Rectal smooth muscle tissue (tissue), 1 donor: Measurements from ENCODE around the gene TMEM164.

ENCODE experiments used
- H3K27ac ChIP-seq: one replicate; pipeline ENCODE4 v1.7.0; 2013; ENCODE audit warnings: low read depth, low read length, inconsistent platforms
- H3K27me3 ChIP-seq: one replicate; pipeline ENCODE4 v1.7.0; 2013; ENCODE audit warnings: low read length; ENCODE audit not compliant: control insufficient read depth, insufficient read depth
- H3K36me3 ChIP-seq: one replicate; pipeline ENCODE4 v1.7.0; 2013; ENCODE audit warnings: low read length; ENCODE audit not compliant: control insufficient read depth, insufficient read depth
- H3K4me1 ChIP-seq: one replicate; pipeline ENCODE4 v1.7.0; 2013; ENCODE audit warnings: low read length; ENCODE audit not compliant: control insufficient read depth, insufficient read depth
- H3K4me3 ChIP-seq: one replicate; pipeline ENCODE4 v1.7.0; 2013; ENCODE audit warnings: low read length
- H3K9ac ChIP-seq: one replicate; pipeline ENCODE4 v1.7.0; 2013; ENCODE audit warnings: low read length

The TMEM164 gene

GRCh38 chrX:110049096-110049495, 46.2 kb downstream of the TMEM164 start:
- H3K27ac ChIP-seq, result no peak overlapping the region
- H3K9ac ChIP-seq, result no peak overlapping the region
- no peaks in the 10 kb centered on the region for H3K36me3 ChIP-seq
- H3K4me3 ChIP-seq, result no peak overlapping the region
- H3K4me1 ChIP-seq, result no peaks in the 10 kb centered on the region
- H3K27me3 ChIP-seq, result no peaks in the 10 kb centered on the region

- H3K4me1 ChIP-seq, result no peaks in the 10 kb centered on the region
- no peak overlapping the region for H3K27ac ChIP-seq
- no peaks in the 10 kb centered on the region for H3K27me3 ChIP-seq
- H3K4me3 ChIP-seq, result no peak overlapping the region
- no peak overlapping the region for H3K9ac ChIP-seq
- no peaks in the 10 kb centered on the region for H3K36me3 ChIP-seq
Observed at GRCh38 chrX:110050386-110050785, 47.5 kb downstream of the TMEM164 start.

GRCh38 chrX:110050901-110051300, 48.0 kb downstream of the TMEM164 start:
- no peaks in the 10 kb centered on the region for H3K27me3 ChIP-seq
- no peaks in the 10 kb centered on the region for H3K4me1 ChIP-seq
- no peak overlapping the region for H3K4me3 ChIP-seq
- no peak overlapping the region for H3K27ac ChIP-seq
- no peaks in the 10 kb centered on the region for H3K36me3 ChIP-seq
- H3K9ac ChIP-seq, result no peak overlapping the region

GRCh38 chrX:110051559-110051958, 48.6 kb downstream of the TMEM164 start:
- no peak overlapping the region for H3K9ac ChIP-seq
- no peaks in the 10 kb centered on the region for H3K4me1 ChIP-seq
- no peaks in the 10 kb centered on the region for H3K27me3 ChIP-seq
- H3K4me3 ChIP-seq, result no peak overlapping the region
- H3K36me3 ChIP-seq, result no peaks in the 10 kb centered on the region
- H3K27ac ChIP-seq, result no peak overlapping the region

- Histone ChIP-seq H3K4me3 (no peak overlapping the region), H3K4me1 (no peaks in the 10 kb centered on the region), H3K9ac (no peak overlapping the region), H3K27ac (no peak overlapping the region), H3K27me3 (no peaks in the 10 kb centered on the region), H3K36me3 (no peaks in the 10 kb centered on the region)
Observed at GRCh38 chrX:110052303-110052702, 49.4 kb downstream of the TMEM164 start.

- H3K4me1 ChIP-seq, result no peaks in the 10 kb centered on the region
- no peak overlapping the region for H3K4me3 ChIP-seq
- no peaks in the 10 kb centered on the region for H3K27me3 ChIP-seq
- H3K9ac ChIP-seq, result no peak overlapping the region
- H3K36me3 ChIP-seq, result no peaks in the 10 kb centered on the region
- no peak overlapping the region for H3K27ac ChIP-seq
Observed at GRCh38 chrX:110053453-110053852, 50.5 kb downstream of the TMEM164 start.

- no peaks in the 10 kb centered on the region for H3K36me3 ChIP-seq
- H3K27me3 ChIP-seq, result no peaks in the 10 kb centered on the region
- H3K4me3 ChIP-seq, result no peak overlapping the region
- no peak overlapping the region for H3K9ac ChIP-seq
- no peaks in the 10 kb centered on the region for H3K4me1 ChIP-seq
- H3K27ac ChIP-seq, result no peak overlapping the region
Observed at GRCh38 chrX:110055616-110056015, 52.7 kb downstream of the TMEM164 start.

GRCh38 chrX:110056419-110056818, 53.5 kb downstream of the TMEM164 start:
- no peak overlapping the region for H3K9ac ChIP-seq
- no peak overlapping the region for H3K4me3 ChIP-seq
- H3K27ac ChIP-seq, result no peak overlapping the region
- no peaks in the 10 kb centered on the region for H3K27me3 ChIP-seq
- no peaks in the 10 kb centered on the region for H3K36me3 ChIP-seq
- no peaks in the 10 kb centered on the region for H3K4me1 ChIP-seq

- Histone ChIP-seq H3K4me3 (no peak overlapping the region), H3K27ac (no peak overlapping the region), H3K36me3 (no peaks in the 10 kb centered on the region), H3K9ac (no peak overlapping the region), H3K27me3 (no peaks in the 10 kb centered on the region), H3K4me1 (no peaks in the 10 kb centered on the region)
Observed at GRCh38 chrX:110059410-110059809, 56.5 kb downstream of the TMEM164 start.

GRCh38 chrX:110060317-110060716, 57.4 kb downstream of the TMEM164 start:
- Histone ChIP-seq H3K4me1 (no peaks in the 10 kb centered on the region), H3K36me3 (no peaks in the 10 kb centered on the region), H3K4me3 (no peak overlapping the region), H3K27me3 (no peaks in the 10 kb centered on the region), H3K27ac (no peak overlapping the region), H3K9ac (no peak overlapping the region)

GRCh38 chrX:110060846-110061537, 58.1 kb downstream of the TMEM164 start:
- H3K27me3 ChIP-seq, result no peaks in the 10 kb centered on the region
- no peak overlapping the region for H3K27ac ChIP-seq
- H3K4me1 ChIP-seq, result no peaks in the 10 kb centered on the region
- H3K4me3 ChIP-seq, result no peak overlapping the region
- H3K36me3 ChIP-seq, result no peaks in the 10 kb centered on the region
- no peak overlapping the region for H3K9ac ChIP-seq

- Histone ChIP-seq H3K4me1 (no peaks in the 10 kb centered on the region), H3K27me3 (no peaks in the 10 kb centered on the region), H3K36me3 (no peaks in the 10 kb centered on the region), H3K4me3 (no peak overlapping the region), H3K27ac (no peak overlapping the region), H3K9ac (no peak overlapping the region)
Observed at GRCh38 chrX:110062919-110063318, 60.0 kb downstream of the TMEM164 start.

GRCh38 chrX:110066488-110067225, 63.7 kb downstream of the TMEM164 start:
- Histone ChIP-seq H3K27ac (no peak overlapping the region), H3K4me1 (no peaks in the 10 kb centered on the region), H3K9ac (no peak overlapping the region), H3K27me3 (no peaks in the 10 kb centered on the region), H3K4me3 (no peak overlapping the region), H3K36me3 (no peaks in the 10 kb centered on the region)
